Measurements from ENCODE around the gene VWA5B1. TPM values are rescaled to one million over a fixed set of nuclear protein-coding genes. Genes with fewer than 3 reads are reported as not detected.
"Not testable (repeated sequence)": the region's sequence is repeated elsewhere in the genome, so short reads cannot be mapped to it uniquely, and the experiment has no call there.

The VWA5B1 gene
- total RNA-seq, 1 experiment from 2014 or later = 0.10 TPM

DNA sequence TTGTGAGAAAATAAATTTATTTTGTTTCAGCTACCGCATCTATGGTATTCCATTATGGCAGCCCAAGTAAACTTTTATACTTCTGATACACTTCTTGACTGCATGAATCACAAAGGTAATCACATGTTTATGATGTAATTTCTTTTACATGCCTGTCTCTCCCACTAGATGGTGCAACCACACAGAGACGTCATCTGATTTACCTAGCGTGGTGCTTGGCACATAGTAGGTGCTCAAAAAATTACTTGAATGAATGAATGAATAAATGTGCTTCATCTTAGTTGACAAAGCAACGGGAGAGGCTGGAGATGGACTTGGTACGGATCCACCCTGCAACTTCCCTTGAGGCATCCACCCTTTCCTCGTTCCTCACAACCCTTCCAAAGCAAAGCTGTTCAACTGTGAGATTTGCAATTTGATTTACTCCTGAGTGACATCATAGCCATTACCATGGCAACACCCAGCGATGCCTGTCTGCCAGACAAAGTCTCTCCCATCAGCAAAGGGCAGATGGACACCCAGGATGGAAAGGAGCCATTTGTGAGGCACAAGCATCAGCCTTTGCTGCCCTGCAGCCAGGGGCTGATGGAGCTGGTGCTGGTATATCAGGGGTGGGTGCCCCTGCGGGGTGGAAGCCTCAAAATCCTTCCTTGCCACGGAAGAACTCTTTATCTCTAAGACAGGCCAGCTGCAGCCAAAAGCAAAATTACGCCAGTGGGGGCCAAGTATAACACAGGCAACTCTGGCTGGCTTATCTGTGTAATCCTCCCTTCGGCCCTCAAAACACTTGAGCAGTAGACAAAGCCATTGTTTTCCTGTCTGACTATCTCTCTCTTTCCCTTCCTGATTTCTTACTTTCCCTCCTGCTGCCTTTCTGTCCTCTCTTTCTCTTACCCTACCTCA is 18.9 kb upstream of the VWA5B1 start:
- no peak for DNase-seq
- Histone ChIP-seq H3K4me3 (ENCODE audit: insufficient read depth, low read depth, low read length) (no peak overlapping the region), H3K36me3 (replicated peaks; ENCODE audit: control insufficient read depth, insufficient read depth, low read length) (no peaks in the 10 kb centered on the region), H3K27me3 (ENCODE audit: control insufficient read depth, insufficient read depth, low read length) (no peaks in the 10 kb centered on the region; the same call in 1 of the 2 replicates)

- DNase-seq; H3K36me3 ChIP-seq (replicated peaks; ENCODE audit: control insufficient read depth, insufficient read depth, low read length); H3K27me3 ChIP-seq (ENCODE audit: control insufficient read depth, insufficient read depth, low read length); H3K4me3 ChIP-seq (ENCODE audit: insufficient read depth, low read depth, low read length): not testable (repeated sequence)
Observed at GRCh38 chr1:20273716-20274115, 17.0 kb upstream of the VWA5B1 start.

DNA sequence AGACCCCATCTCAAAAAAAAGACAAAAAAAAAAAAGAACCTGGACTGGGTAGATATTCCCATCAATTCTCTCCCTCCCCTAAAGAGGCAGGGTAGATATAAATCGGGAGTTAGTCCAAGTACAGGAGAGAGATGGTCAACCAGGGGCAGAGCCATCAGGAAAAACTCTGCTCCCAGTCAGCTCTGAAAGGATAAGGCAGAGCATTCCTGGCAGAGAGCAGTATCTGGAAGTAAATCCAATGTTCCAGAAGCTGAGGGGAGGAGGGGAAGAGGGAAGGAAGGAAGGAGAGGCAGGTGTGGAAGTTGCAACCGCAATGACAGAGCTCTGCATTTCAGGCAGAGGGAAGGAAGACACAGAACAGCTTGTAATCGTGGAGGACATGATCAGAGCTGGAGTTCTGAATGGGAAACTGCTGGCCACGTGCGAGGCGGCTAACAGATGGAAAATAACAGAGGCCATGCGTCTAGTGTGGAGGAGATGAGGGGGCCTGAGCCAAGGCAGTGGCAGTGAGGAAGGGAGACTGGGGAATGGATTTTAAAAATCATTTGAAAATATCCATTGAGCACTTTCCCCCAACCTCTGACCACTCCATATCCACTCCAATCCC is 15.3 kb upstream of the VWA5B1 start:
- Histone ChIP-seq H3K27me3 (ENCODE audit: control insufficient read depth, insufficient read depth, low read length) (no peaks in the 10 kb centered on the region; the same call in 1 of the 2 replicates), H3K4me3 (ENCODE audit: insufficient read depth, low read depth, low read length) (no peak overlapping the region), H3K36me3 (replicated peaks; ENCODE audit: control insufficient read depth, insufficient read depth, low read length) (no peaks in the 10 kb centered on the region)
- no peak for DNase-seq

DNA sequence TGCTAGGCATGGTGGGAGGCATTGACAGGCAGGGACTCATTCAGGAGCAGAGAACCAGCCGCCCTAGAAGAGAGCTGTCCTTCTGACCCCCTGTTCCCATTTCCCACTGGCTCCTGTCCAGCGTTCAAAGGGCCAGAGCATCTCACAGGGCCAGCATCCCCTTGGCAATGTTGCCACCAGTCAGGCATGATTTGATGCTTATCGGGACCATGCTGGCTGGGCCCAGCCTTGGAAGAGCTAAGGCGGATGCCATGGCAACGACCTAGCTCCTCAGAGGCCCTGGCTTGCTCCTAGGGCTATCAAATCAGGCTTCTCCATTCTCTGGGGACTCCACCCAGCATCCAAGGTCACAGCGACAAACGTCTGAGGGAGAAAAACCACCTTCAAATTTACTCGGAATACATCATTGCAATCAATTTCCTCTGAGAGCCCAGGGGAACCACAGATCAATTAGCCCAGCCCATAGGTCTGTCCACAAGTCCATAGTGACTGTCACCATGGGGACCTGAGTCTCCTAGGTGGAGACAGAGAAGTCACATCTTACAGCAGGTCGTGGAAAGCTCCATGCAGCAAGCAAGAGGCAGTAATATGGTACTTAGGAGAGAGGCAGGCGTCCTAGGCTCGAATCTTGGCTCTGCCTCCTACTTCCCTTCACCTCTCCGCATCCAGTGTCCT is 14.1 kb upstream of the VWA5B1 start:
- DNase-seq = no peak
- Histone ChIP-seq H3K4me3 (ENCODE audit: insufficient read depth, low read depth, low read length) (no peak overlapping the region), H3K27me3 (ENCODE audit: control insufficient read depth, insufficient read depth, low read length) (no peaks in the 10 kb centered on the region; the same call in 1 of the 2 replicates), H3K36me3 (replicated peaks; ENCODE audit: control insufficient read depth, insufficient read depth, low read length) (no peaks in the 10 kb centered on the region)

DNA sequence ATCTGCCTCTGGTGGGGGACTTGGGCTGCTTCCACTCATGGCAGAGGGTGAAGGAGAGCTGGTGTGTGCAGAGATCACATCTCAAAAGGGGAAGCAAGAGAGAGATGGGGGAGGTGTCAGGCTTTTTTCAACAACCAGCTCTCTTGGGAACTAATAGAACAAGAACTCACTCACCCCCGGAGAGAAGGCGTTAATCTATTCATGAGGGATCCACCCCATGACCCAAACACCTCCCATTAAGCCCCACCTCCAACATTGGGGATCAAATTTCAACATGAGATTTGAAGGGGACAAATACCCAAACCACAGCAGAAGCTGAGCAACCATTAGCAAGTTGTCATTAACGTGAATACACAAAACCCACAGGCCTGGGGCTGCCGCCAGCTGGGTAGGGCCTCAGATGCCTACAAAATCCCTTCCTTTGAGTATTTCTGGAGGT is 12.0 kb upstream of the VWA5B1 start:
- no peak overlapping the region for H3K4me3 ChIP-seq (ENCODE audit: insufficient read depth, low read depth, low read length)

DNA sequence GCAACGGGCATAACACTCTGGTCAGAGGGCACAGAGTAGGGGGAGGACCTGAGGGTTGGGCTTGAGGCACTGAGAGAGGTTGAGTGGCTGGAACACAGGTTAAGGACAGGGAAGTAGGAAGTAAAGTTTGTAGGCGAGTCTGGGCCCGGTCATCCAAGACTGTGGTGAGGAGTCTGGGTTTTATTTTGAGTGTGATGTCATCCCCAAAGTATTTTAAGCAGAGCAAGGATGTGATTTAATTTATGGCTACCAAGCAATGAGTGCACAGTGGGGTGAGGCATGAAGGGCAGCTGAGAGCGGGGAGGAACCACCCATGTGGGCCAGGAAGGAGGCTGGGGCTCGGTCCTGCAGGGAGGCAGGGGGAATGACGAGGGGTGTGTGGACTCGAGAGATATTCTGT is 11.2 kb upstream of the VWA5B1 start:
- no peak for DNase-seq

More for the DNA sequence above, 12.0 kb upstream of the VWA5B1 start:
- no peaks in the 10 kb centered on the region; the same call in 1 of the 2 replicates for H3K27me3 ChIP-seq (ENCODE audit: control insufficient read depth, insufficient read depth, low read length)
- peak; percentile 54 for DNase-seq
- no peaks in the 10 kb centered on the region for H3K36me3 ChIP-seq (replicated peaks; ENCODE audit: control insufficient read depth, insufficient read depth, low read length)

GRCh38 chr1:20280341-20280740 is 10.3 kb upstream of the VWA5B1 start:
- DNase-seq = no peak
- no peak overlapping the region for H3K4me3 ChIP-seq (ENCODE audit: insufficient read depth, low read depth, low read length)
- H3K36me3 ChIP-seq (replicated peaks; ENCODE audit: control insufficient read depth, insufficient read depth, low read length) = no peaks in the 10 kb centered on the region

More for the DNA sequence above, 11.2 kb upstream of the VWA5B1 start:
- Histone ChIP-seq H3K27me3 (ENCODE audit: control insufficient read depth, insufficient read depth, low read length) (no peaks in the 10 kb centered on the region; the same call in 1 of the 2 replicates), H3K36me3 (replicated peaks; ENCODE audit: control insufficient read depth, insufficient read depth, low read length) (no peaks in the 10 kb centered on the region), H3K4me3 (ENCODE audit: insufficient read depth, low read depth, low read length) (no peak overlapping the region)

DNA sequence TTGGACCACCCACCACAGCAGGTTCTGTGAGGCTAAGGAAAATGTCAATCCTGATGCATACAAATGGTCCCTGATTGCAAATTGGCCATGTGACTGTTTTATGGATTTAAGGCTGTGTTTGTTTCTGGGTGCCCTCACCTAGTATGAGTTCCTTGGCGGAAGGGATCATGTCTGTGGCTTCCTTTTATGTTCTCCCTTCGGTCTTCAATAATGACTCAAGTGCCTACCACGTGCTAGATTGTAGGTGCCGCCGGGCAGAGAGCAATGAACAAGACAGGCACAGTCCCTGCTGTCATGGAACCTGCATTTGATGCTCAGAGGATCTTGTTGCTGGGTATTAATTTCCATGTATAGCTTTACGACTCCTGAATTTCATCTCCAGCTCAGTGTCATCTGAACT is 9.8 kb upstream of the VWA5B1 start:
- no peak for DNase-seq
- no peaks in the 10 kb centered on the region; the same call in 1 of the 2 replicates for H3K27me3 ChIP-seq (ENCODE audit: control insufficient read depth, insufficient read depth, low read length)
- no peaks in the 10 kb centered on the region for H3K36me3 ChIP-seq (replicated peaks; ENCODE audit: control insufficient read depth, insufficient read depth, low read length)
- no peak overlapping the region for H3K4me3 ChIP-seq (ENCODE audit: insufficient read depth, low read depth, low read length)

More at GRCh38 chr1:20280341-20280740, 10.3 kb upstream of the VWA5B1 start:
- no peaks in the 10 kb centered on the region; the same call in 1 of the 2 replicates for H3K27me3 ChIP-seq (ENCODE audit: control insufficient read depth, insufficient read depth, low read length)

GRCh38 chr1:20281801-20282200 is 8.9 kb upstream of the VWA5B1 start:
- H3K4me3 ChIP-seq (ENCODE audit: insufficient read depth, low read depth, low read length) = no peak overlapping the region
- H3K36me3 ChIP-seq (replicated peaks; ENCODE audit: control insufficient read depth, insufficient read depth, low read length) = no peaks in the 10 kb centered on the region
- no peak for DNase-seq
- no peaks in the 10 kb centered on the region; the same call in 1 of the 2 replicates for H3K27me3 ChIP-seq (ENCODE audit: control insufficient read depth, insufficient read depth, low read length)

DNA sequence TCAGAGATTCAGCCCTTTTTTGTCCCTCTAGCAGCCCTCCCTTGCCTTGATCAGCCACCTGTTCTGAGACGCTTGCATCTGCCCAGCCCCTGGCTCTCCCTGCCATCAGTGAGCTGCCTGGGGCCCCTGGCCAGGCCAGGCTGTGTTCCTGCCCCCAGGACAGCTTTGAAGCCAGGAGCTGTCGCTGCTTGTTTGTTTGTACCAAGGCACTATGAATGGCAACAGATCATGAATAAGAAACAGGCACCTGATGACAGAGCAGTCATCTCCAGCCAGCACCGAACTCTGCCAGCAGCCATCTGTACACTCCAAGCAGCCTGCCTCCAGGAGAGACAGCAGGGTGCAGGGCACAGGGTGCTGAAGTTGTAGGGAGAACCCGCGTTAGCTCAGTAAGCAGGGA is 8.1 kb upstream of the VWA5B1 start:
- no peak for DNase-seq
- no peaks in the 10 kb centered on the region; the same call in 1 of the 2 replicates for H3K27me3 ChIP-seq (ENCODE audit: control insufficient read depth, insufficient read depth, low read length)
- no peaks in the 10 kb centered on the region for H3K36me3 ChIP-seq (replicated peaks; ENCODE audit: control insufficient read depth, insufficient read depth, low read length)
- H3K4me3 ChIP-seq (ENCODE audit: insufficient read depth, low read depth, low read length) = no peak overlapping the region

- H3K36me3 ChIP-seq (replicated peaks; ENCODE audit: control insufficient read depth, insufficient read depth, low read length) = no peaks in the 10 kb centered on the region
- H3K4me3 ChIP-seq (ENCODE audit: insufficient read depth, low read depth, low read length) = no peak overlapping the region
- peaks cover 2% of the 10 kb centered on the region; the same call in 1 of the 2 replicates for H3K27me3 ChIP-seq (ENCODE audit: control insufficient read depth, insufficient read depth, low read length)
- DNase-seq = no peak
Observed at GRCh38 chr1:20284046-20284445, 6.6 kb upstream of the VWA5B1 start.

DNA sequence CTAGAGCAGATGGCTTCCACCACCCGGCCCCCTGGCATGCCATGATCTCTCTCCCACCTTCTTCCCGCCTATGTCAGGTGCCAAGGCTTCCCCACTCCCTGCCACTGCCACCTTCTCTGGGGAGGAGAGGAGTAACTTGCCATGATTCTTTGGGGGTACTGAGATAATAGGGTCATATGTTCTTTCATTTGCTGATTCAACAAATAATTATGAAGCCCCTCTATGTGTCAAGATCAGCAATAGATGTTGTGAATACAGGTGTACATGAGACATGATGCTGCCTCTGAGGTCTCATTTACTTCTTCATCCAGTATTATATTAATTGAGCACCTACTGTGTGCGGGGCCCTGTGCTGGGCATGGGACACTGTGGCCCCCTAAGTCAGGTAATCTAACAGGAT is 6.0 kb upstream of the VWA5B1 start:
- DNase-seq = no peak
- Histone ChIP-seq H3K27me3 (ENCODE audit: control insufficient read depth, insufficient read depth, low read length) (peaks cover 2% of the 10 kb centered on the region; the same call in 1 of the 2 replicates), H3K36me3 (replicated peaks; ENCODE audit: control insufficient read depth, insufficient read depth, low read length) (no peaks in the 10 kb centered on the region), H3K4me3 (ENCODE audit: insufficient read depth, low read depth, low read length) (no peak overlapping the region)

DNA sequence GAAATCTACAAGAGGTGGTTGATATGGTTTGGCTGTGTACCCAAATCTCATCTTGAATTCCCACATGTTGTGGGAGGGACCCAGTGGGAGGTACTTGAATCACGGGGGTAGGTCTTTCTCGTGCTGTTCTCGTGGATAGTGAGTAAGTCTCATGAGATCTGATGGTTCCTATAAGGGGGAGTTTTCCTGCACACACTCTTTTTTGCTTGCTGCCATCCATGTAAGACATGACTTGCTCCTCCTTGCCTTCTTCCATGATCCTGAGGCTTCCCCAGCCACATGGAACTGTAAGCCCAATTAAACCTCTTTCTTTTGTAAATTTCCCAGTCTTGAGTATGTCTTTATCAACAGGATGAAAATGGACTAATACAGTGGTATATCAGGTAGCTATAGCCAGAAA is 5.2 kb upstream of the VWA5B1 start:
- Histone ChIP-seq H3K36me3 (replicated peaks; ENCODE audit: control insufficient read depth, insufficient read depth, low read length) (no peaks in the 10 kb centered on the region), H3K27me3 (ENCODE audit: control insufficient read depth, insufficient read depth, low read length) (peaks cover 2% of the 10 kb centered on the region; the same call in 1 of the 2 replicates), H3K4me3 (ENCODE audit: insufficient read depth, low read depth, low read length) (no peak overlapping the region)
- no peak for DNase-seq

DNA sequence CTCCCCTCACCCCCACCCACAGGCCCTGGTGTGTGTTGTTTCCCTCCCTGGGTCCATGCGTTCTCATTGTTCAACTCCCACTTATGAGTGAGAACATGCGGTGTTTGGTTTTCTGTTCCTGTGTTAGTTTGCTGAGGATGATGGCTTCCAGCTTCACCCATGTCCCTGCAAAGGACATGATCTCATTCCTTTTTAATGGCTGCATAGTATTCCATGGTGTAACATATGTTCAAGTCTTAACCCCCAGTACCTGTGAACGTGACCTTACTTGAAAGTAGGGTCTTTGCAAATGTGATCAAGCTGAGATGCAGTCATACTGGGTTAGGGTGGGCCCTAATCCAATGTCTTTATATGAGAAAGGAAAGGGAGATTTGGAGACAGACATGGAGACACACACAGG is 3.0 kb upstream of the VWA5B1 start:
- DNase-seq; H3K4me3 ChIP-seq (ENCODE audit: insufficient read depth, low read depth, low read length); H3K36me3 ChIP-seq (replicated peaks; ENCODE audit: control insufficient read depth, insufficient read depth, low read length): not testable (repeated sequence)
- H3K27me3 ChIP-seq (ENCODE audit: control insufficient read depth, insufficient read depth, low read length) = peaks cover 15% of the 10 kb centered on the region

Measured in H7 (cell line).